SK-N-SH (cell line): ENCODE measurements around the gene PRRG4. TPM values are rescaled to one million over a fixed set of nuclear protein-coding genes. Genes with fewer than 3 reads are reported as not detected.

Source experiments
- CTCF ChIA-PET: fragments of 300-600, 350-600 bp; formaldehyde crosslinking; extraction: SDS; loops from one replicate; lab custom pipeline; 2021; lab: Yijun Ruan, JAX
- POLR2A ChIA-PET: fragments of 350-600 bp; sonication (Branson Sonifier 250); formaldehyde crosslinking; extraction: SDS; loops from one replicate; lab custom pipeline; 2020; ENCODE audit warnings: antibody characterized with exemption, inconsistent platforms; lab: Yijun Ruan, JAX
- DNase-seq: peaks from one replicate; pipeline ENCODE4 v3.0.0; 2012
- H2AFZ ChIP-seq: fragments of 200-600 bp; sonication (generic); 2 replicates; pipeline ENCODE4 v1.8.1; 2016; ENCODE audit warnings: antibody characterized with exemption, mild to moderate bottlenecking, low read depth
- H3F3A ChIP-seq: fragments of 200-600 bp; sonication (generic); replicated peaks from 2 replicates; pipeline ENCODE3; 2016; ENCODE audit warnings: antibody characterized with exemption, mild to moderate bottlenecking; ENCODE audit not compliant: insufficient read depth
- H3K27ac ChIP-seq, 2 experiments: fragments of 200-500 bp in 1 of 2; fragments of 200-600 bp in 1 of 2; sonication (Bioruptor generic) in 1 of 2; sonication (generic), shearing (Covaris generic) in 1 of 2; 2 replicates each; pipeline versions ENCODE4 v1.5.1 to v1.6.1; 2014 to 2016; ENCODE audit warnings: low read depth in 2 of 2, inconsistent platforms in 1 of 2, low read length in 1 of 2, mild to moderate bottlenecking in 1 of 2, mixed read lengths in 1 of 2
- H3K27me3 ChIP-seq: fragments of 200-600 bp; sonication (generic), shearing (Covaris generic); 2 replicates; pipeline ENCODE4 v1.6.1; 2016; ENCODE audit warnings: mixed run types; ENCODE audit not compliant: insufficient read depth
- H3K36me3 ChIP-seq, 2 experiments: fragments of 200-500 bp in 1 of 2; fragments of 200-600 bp in 1 of 2; sonication (Bioruptor generic) in 1 of 2; sonication (generic) in 1 of 2; replicated peaks in 1 of 2; 2 replicates each; pipeline versions ENCODE3 to v1.5.1; 2014 to 2016; ENCODE audit warnings: low read length in 1 of 2, mild to moderate bottlenecking in 1 of 2; ENCODE audit not compliant: insufficient read depth in 2 of 2, control insufficient read depth in 1 of 2
- H3K4me1 ChIP-seq, 2 experiments: fragments of 200-500 bp in 1 of 2; fragments of 200-600 bp in 1 of 2; sonication (Bioruptor generic) in 1 of 2; sonication (generic), shearing (Covaris generic) in 1 of 2; 2 replicates each; pipeline versions ENCODE4 v1.5.1 to v1.6.1; 2014 to 2016; ENCODE audit warnings: low read depth in 1 of 2, low read length in 1 of 2, mixed run types in 1 of 2; ENCODE audit not compliant: insufficient read depth in 2 of 2, control insufficient read depth in 1 of 2
- H3K4me2 ChIP-seq: fragments of 200-600 bp; sonication (generic), shearing (Covaris generic); 2 replicates; pipeline ENCODE4 v1.6.1; 2017; ENCODE audit warnings: mixed run types
- H3K4me3 ChIP-seq, 2 experiments: fragments of 200-500 bp in 1 of 2; fragments of 200-600 bp in 1 of 2; sonication (Bioruptor generic) in 1 of 2; sonication (generic), shearing (Covaris generic) in 1 of 2; 2 replicates each; pipeline versions ENCODE4 v1.5.1 to v1.8.1; 2014 to 2016; ENCODE audit warnings: low read depth in 2 of 2, inconsistent platforms in 1 of 2, low read length in 1 of 2, mild to moderate bottlenecking in 1 of 2, mixed read lengths in 1 of 2, moderate library complexity in 1 of 2
- H3K79me2 ChIP-seq: fragments of 200-600 bp; sonication (generic); 2 replicates; pipeline ENCODE4 v1.8.1; 2017; ENCODE audit warnings: mild to moderate bottlenecking; ENCODE audit not compliant: insufficient read depth
- H3K9ac ChIP-seq: fragments of 200-600 bp; sonication (generic); 2 replicates; pipeline ENCODE4 v1.6.1; 2017; ENCODE audit warnings: mixed run types
- H3K9me2 ChIP-seq: fragments of 200-600 bp; sonication (generic); 2 replicates; pipeline ENCODE4 v1.6.1; 2017; ENCODE audit warnings: mixed run types
- H3K9me3 ChIP-seq: fragments of 200-600 bp; sonication (generic); 2 replicates; pipeline ENCODE4 v1.6.1; 2017; ENCODE audit warnings: mixed run types, mild to moderate bottlenecking, moderate library complexity
- H4K20me1 ChIP-seq: fragments of 200-600 bp; sonication (generic); 2 replicates; pipeline ENCODE4 v1.6.1; 2017; ENCODE audit warnings: mild to moderate bottlenecking, mixed run types; ENCODE audit not compliant: insufficient read depth
- ELF1 ChIP-seq: IDR thresholded peaks from 2 replicates; pipeline ENCODE4 v1.4.0; 2012
- EZH2phosphoT487 ChIP-seq: fragments of 200-600 bp; sonication (generic); IDR thresholded peaks from 2 replicates; pipeline ENCODE4 v1.6.1; 2017; ENCODE audit warnings: low read depth, mixed run types, mild to moderate bottlenecking, antibody characterized with exemption, moderate library complexity, borderline replicate concordance
- FOSL2 ChIP-seq: IDR thresholded peaks from 2 replicates; pipeline ENCODE4 v1.4.0; 2012; ENCODE audit warnings: low read depth, mild to moderate bottlenecking, moderate library complexity, borderline replicate concordance
- FOXJ3 ChIP-seq: sonication (generic); formaldehyde crosslinking; IDR thresholded peaks from 2 replicates; pipeline ENCODE4 v1.5.1; 2020; ENCODE audit warnings: mild to moderate bottlenecking, missing genetic modification reagents
- GABPA ChIP-seq: IDR thresholded peaks from 2 replicates; pipeline ENCODE4 v1.4.0; 2012; ENCODE audit warnings: low read depth, mild to moderate bottlenecking
- GATA2 ChIP-seq: sonication (generic); formaldehyde crosslinking; IDR thresholded peaks from 2 replicates; pipeline ENCODE4 v1.5.0; 2020; ENCODE audit warnings: mild to moderate bottlenecking, missing genetic modification reagents
- MAX ChIP-seq: IDR thresholded peaks from 2 replicates; pipeline ENCODE4 v1.4.0; 2012; ENCODE audit warnings: low read depth
- MEF2A ChIP-seq: IDR thresholded peaks from 2 replicates; pipeline ENCODE4 v1.4.0; 2012; ENCODE audit warnings: low read depth, borderline replicate concordance
- NFIC ChIP-seq: IDR thresholded peaks from 2 replicates; pipeline ENCODE4 v1.4.0; 2012; ENCODE audit warnings: borderline replicate concordance
- NRF1 ChIP-seq: IDR thresholded peaks from 2 replicates; pipeline ENCODE4 v1.6.1; 2012; ENCODE audit warnings: low read depth, mild to moderate bottlenecking, low read length
- PBX3 ChIP-seq: IDR thresholded peaks from 2 replicates; pipeline ENCODE4; 2012
- POLR2AphosphoS5 ChIP-seq: IDR thresholded peaks from 2 replicates; pipeline ENCODE4 v1.6.1; 2012; ENCODE audit warnings: low read depth, low read length
- REST ChIP-seq: IDR thresholded peaks from 2 replicates; pipeline ENCODE4 v1.6.1; 2012; ENCODE audit warnings: mild to moderate bottlenecking, low read depth, low read length, moderate library complexity
- RFX5 ChIP-seq: IDR thresholded peaks from 2 replicates; pipeline ENCODE4 v1.6.1; 2012; ENCODE audit warnings: mild to moderate bottlenecking, improper control_type of control experiment, low read length
- TCF12 ChIP-seq: IDR thresholded peaks from 2 replicates; pipeline ENCODE4 v1.4.0; 2012
- USF1 ChIP-seq: IDR thresholded peaks from 2 replicates; pipeline ENCODE4 v1.4.0; 2012; ENCODE audit warnings: low read depth, borderline replicate concordance
- YY1 ChIP-seq: IDR thresholded peaks from 2 replicates; pipeline ENCODE4 v1.4.0; 2012; ENCODE audit warnings: low read depth, mild to moderate bottlenecking
- ZBTB33 ChIP-seq: IDR thresholded peaks from 2 replicates; pipeline ENCODE4 v1.4.0; 2012; ENCODE audit warnings: low read depth, borderline replicate concordance
- polyA plus RNA-seq, 3 experiments: library from polyadenylated mRNA; depleted of rRNA; stranded (reverse); fragments of >200 nt; gene quantifications; 2 replicates each; pipeline ENCODE4 v1.2.3, GENCODE V29; 2012

The PRRG4 gene
- polyA plus RNA-seq, 1 of the 3 experiments (the other 2 are of a cell fraction), result 0.21 TPM

DNA sequence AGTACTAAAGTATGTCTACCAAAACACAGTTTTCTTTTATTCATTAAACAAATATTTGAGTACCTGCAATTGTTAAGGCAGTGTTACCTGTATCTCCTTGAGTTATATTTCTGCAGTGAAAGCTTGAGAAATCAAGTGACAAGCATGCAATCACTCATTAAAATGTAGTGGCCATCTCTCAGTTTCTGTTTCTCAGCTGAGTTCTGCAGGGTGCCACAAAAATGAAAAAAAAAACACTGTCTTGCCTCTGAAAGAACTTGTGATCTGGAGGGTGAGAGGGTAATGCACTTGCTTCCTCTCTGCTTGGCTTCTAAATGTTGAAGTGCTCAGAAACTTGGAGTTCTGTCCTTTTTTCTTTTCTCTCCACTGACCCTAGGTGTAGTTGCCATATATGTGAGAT lies 69.7 kb downstream of the PRRG4 start:
- Histone ChIP-seq H3K4me3 (no peak overlapping the region), H3K9ac (no peak overlapping the region), H3K4me2 (no peak overlapping the region), H2AFZ (no peak overlapping the region), H3F3A (peaks cover 6% of the 10 kb centered on the region), H3K4me1 (peaks cover 9 to 12% of the 10 kb centered on the region in 2 experiments; a peak in 2 of 4 replicates), H3K9me2 (no peaks in the 10 kb centered on the region)
- POLR2A ChIA-PET, result no interaction called here
- TF ChIP-seq ZBTB33 (no peak), YY1 (no peak), MEF2A (no peak), RFX5 (no peak), USF1 (no peak), GABPA (no peak), POLR2AphosphoS5 (no peak), FOSL2 (no peak), ELF1 (no peak), EZH2phosphoT487 (no peak), NFIC (no peak), PBX3 (no peak), MAX (no peak), NRF1 (no peak), REST (no peak), TCF12 (no peak), GATA2 (no peak), FOXJ3 (no peak)
- TF ChIP-seq, all 33 proteins: peak for 0
- CTCF ChIA-PET, result no interaction called here
- H3K27ac ChIP-seq, result no peak overlapping the region
- no peaks in the 10 kb centered on the region for H3K27me3 ChIP-seq
- peaks cover 100% of the 10 kb centered on the region for H3K79me2 ChIP-seq
- peaks cover 55% of the 10 kb centered on the region for H4K20me1 ChIP-seq
- no peak for DNase-seq
- no peaks in the 10 kb centered on the region for H3K9me3 ChIP-seq
- H3K36me3 ChIP-seq, result peaks cover 3 to 4% of the 10 kb centered on the region in 2 experiments
